TTC549 (cell line): ENCODE data around the gene MYBPH.

Source experiments
- FAIRE-seq: peaks from 2 replicates; lab custom pipeline; 2012; peaks lifted over from hg19 to GRCh38; lab: Jason Lieb, UNC

MYBPH gene

DNA sequence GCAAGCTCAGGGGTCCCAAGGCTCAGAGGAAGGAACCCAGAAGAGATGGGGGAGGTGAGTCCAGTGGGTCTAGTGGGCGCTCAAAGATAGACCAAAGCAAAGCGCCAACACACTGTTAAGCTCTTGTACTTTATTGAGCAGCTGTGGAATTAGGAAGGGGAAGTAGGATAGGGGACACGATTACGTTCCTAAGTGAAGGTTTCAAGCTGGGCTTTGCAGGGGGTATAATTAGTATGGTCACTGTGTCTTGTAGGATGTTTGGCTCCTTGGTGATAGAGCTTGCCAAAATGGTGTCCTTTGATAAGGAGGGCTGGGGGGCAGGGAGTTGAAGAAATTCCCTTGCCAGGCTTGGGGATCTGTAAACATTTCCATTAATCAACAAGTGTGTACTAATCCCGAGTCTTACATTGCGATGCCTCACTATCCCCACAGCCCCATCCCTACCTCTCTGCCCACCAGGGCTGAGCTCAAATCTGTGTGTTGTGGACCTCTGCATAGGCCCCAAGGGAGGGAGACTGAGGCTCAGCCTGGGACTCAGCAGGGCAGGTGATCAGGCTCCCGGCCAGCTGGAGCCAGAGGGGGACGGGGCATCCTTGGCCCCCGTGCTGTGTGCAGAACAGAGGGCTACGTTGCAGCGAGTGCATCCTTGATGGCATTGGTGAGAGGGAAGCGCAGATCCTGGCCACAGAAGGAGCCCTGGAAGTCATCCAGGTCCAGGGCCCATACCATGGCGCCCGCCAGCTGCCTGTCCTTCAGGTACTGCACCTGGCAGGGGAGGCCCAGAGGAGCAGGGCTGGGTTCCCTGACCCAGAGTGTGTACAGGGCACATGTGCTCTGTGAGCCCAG is 3.4 kb upstream of the MYBPH start:
- no peak for FAIRE-seq

DNA sequence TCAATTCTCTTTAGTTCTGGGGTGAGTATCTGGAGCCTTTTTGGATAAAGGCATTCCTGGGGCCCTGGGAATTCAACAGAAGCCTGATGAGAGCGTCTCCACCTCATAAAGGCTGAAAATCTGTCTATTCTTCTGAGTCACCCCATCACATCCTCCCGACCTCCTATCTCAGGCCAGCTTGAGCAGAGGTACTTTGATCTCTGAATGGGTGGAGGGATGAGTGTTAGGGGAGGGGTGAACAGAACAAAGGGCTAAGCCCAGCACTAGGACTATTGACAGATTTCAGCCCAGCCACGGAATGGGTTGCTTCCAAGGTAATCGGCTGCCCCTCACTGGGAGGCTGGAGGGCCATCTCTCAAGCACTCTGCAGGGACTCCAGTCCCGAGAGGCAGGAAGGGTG is 2.5 kb upstream of the MYBPH start:
- FAIRE-seq: no peak

DNA sequence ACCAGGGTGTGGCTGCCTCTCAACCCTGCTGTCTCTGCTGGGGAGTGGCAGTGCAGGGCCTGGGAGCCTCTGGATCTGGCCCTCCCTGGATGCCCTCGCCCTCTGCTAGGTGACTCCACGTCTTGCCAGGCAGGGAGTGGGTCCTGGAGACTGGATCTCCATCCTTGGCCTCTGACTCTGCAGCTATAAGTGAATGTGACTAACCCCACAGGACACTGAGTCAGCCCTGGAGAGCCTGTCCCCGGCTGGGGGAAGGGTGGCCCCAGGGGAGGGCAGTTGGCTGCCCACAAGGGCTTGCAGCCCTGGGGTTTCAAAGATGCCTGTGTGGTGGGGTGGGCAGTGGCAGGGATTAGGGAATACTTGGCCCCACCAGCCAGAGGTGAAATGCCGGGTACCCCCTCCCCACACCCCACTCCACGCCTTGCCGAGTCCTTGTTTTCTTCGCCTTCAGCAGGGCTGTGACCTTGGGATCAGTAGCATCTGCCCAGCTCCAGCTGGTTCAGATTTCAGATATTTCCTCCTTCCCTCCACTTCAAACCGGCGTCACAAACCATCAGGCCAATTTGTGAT is 1.9 kb upstream of the MYBPH start:
- FAIRE-seq: no peak

DNA sequence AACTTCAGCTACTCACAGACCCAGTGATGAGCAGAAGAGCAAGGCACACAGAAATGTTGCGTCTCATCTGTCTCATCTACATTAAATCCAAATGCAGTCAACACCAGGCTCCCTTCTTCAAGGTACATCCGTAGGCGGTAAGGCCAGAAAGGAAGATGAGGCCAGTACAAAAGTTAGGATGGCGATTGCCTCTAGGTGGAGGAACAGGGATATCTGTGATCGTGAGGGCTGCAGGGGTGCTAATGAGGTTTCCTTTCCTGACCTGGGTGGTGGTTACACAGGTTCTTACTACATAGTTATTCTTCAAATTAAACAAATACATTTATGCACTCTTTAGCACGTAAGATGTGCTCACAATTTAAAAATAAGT is 1.4 kb upstream of the MYBPH start:
- no peak for FAIRE-seq

DNA sequence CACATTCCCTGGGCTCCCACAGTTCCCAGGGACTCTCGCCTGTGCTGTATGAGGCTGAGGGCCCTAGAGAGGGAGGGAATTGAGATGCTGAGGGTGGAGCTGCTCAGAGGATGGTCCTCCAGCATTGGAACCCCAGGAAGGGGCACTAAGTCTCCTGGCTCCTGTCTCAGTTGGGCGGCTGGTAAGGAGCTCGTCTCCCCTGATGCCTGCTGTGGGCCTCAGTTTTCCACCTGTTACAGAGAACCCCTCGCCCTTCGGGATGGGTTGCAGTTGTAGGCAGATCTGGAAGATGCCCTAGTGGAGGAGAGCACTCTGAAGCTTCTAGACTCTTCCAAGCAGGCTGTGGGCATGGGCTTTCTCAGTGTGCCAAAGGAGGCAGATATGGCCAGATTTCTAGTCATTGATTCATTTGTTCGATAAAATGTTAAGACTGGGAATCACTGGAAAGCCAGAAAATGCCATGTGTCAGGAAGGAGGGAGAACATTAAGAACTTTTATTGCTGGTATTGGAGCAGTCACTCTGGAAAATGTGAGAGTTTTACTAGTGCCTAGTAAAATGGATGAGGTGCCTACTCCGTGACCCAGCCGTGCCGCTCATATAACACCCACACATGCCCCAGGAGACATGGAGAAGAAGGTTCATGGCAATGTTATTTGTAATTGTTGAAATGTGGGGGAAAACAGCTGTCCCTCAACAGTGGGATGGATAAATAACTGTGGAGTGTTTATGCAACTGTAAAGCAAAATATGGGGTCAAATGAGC is 828 bp upstream of the MYBPH start:
- no peak for FAIRE-seq

DNA sequence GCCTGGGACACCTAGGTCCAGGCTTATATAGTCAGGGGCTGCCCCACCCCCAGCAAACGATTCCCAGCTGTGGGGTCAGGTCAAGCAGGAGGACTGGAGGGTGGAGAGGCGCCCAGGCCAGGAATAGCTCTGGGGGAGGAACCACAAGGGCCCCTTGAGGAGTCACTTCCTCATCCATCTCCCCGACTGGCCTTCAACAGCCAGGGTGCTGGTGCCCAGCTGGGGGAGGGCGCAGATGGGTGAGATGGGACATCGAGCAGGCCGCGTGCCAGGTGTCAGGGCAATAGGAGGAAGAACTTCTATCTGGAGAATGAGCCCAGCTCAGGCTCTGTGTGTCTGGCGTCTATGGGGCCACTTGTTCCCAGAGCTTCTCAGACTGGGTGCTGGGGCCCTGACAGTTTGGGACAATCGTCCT is 208 bp upstream of the MYBPH start:
- FAIRE-seq: no peak

DNA sequence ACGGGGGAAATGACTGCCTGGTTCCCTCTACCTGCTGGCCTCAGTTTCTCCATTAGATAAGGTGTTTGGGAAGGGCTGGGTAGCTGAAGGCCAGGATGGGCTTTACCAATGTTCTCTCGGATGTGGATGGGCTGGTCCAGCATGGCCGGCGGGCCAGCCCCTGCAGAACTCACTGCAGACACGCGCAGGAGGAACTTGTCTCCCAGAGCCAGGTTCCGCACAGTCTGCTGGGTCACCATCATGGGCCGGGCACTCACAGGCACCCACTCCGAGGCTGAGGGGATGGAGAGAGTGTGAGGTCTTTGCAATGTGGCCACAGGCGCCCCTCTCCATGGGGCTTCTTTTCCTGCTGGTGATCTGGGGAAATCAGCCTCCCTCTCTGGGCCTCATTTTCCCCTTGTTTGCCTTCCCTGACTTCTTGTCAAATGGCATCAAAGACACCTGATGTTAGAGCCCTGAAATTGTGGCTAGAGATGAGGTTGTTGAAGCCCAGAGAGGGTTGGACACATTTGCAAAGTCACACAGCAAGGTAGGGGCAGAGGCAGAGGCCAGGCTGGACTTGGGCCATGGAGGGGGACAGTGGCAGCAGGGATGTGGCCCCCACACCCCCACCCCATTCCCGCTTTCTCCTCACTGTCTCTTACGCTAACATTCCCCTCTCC is 1.2 kb downstream of the MYBPH start:
- no peak for FAIRE-seq

DNA sequence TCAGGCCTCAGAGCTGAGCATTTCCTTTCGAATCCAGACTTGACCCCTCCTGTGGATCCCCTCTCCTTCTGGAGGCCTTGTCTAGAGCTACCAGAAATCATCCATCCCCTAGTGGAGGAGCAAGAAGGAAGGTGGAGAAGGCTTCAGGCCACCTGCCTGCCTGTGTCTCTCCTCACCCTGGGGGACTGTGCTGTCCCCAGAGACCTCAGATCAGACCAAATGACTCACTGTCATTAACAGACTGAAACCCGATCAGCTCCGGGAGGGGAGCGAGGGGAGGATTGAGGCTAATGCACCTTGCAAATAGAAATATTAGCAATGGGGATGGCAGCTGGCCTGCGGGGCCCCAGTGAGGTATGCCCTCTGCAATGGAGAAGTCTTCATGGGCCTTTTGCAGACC is 2.1 kb downstream of the MYBPH start:
- no peak for FAIRE-seq

DNA sequence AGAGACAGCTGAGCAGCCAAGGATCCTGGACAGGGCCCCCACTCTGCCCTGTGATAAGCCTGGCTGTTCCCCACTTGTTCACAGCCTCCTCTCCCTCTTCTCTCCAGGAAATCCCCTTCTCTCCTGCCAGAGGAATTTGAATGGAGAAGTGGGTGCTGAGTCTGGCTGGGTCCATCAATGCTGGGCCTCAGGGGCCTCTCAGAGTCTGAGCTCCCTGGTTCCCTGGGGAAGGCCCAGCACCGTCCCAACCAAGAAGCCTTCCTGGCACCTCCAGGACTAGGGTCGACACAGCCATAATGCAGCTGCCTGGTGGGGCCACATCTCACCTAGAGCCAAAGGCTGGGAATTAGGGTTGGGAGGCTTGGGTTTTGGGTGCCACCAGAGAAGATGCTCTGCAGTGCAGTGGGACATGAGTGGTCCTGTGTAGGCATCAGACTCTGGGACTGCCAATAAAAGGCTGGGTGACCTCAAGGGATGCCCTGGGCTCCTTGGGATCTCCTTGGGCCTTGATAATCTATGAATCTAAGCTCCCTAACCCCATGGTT is 2.5 kb downstream of the MYBPH start:
- no peak for FAIRE-seq

DNA sequence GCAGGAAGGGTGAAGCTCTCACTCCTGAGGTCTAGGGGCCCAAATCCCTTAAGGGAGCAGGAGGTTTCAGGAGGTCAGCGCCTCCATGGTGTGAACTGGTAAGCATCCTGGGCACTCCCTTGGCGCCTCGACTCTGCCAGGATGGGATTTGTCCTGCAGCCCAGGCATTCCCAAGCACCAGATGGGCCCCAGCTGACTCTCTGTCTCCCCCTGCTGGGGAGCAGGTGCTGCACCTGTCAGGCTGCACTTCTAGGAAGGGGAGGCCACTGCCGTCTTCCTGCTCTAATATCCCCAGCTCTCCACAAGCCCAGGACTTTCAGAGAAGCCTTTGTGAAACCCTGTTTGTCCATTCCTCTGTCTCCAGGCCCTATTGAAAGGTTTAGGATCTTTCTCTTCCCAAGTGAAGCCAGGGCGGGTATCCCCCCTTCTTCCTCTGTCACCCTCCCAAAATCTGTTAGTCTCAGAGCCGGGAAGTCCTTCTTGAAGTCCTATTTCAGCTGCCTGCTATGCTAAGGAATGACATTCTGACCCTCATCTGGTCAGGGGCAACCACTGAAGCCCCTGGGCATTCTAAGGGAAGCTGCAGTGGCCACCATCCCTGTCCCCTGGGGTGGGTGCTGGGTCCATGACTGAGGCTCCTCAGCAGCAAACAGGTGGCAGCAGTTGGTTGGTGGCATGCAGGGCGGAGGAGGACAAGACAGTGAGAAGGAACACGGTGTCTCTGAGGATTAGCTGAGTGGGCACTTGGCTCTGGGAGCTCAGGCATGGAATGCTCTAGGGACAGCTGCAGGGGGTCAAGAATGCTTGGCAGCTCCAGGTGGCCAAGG is 3.2 kb downstream of the MYBPH start:
- no peak for FAIRE-seq

DNA sequence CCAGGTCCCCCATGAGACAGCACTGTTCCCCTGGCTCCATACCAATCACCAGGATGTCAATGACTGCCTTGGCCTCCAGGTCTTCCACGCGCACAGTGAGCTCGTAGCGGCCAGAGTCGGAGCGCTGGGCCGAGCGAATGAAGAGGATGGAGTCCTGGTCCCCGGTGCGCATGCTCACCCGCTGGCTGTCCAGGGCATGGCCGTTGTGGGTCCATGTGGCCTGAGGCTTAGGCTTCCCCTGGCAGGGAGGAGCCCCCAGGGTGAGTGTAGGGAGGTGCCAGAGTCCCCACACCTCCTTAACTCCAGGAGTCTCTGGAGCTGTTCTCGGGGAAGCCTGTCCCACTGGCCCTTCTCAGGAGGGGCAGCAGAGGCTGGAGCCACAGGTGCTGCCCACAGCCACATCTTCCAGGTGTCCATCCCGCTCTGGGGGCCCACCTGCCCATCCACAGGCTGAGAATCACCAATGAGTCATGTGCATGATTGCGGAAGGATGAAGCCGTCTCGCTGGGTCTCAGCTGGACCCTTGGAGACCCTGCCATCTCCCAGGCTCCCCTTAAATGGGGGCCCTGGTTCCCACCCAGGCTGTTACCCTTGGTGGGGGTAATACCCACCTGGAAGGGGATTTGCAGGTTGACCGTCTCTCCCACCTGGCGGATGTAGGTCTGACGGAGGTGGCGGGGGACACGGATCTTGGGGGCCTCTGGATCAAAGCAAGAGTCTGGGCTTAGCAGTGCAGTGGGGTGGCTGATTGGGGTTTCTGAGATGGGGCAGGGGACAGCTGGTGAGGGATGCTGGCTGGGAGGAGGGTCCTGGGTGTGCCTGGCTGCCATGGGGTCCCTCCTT is 4.1 kb downstream of the MYBPH start:
- FAIRE-seq: no peak

DNA sequence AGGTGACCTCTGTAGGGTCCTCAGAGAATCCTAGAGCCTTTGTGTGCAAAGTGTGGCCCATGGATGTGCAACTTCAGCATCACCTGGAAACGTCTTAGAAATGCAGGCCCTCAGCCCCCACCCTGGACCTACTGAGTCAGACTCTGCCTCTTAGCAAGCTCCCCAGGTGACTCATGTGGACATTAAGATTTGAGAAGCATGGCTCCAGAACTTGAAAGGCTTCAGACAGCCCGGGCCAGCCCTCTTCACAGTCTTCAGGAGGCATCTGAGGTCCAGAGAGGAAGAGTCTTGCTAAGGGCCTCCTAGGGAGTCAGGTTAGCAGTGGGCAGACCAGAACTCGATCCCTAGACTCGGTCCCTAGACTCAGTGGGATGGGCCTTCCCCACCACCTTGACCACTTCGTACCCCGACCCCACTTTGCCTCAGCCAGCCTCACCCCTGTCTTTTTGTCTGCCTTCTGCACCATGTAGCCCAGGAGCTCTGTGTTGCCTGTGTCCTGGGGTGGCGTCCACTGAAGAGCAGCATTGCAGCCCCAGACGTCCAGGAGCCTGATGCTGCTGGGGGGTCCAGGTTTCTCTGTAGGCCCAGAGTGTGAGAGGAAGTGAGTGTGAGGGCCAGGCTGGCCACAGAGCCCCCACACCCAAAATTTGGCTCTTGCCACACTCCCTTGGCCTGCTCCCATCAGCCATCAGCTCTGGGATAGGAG is 4.8 kb downstream of the MYBPH start:
- no peak for FAIRE-seq

DNA sequence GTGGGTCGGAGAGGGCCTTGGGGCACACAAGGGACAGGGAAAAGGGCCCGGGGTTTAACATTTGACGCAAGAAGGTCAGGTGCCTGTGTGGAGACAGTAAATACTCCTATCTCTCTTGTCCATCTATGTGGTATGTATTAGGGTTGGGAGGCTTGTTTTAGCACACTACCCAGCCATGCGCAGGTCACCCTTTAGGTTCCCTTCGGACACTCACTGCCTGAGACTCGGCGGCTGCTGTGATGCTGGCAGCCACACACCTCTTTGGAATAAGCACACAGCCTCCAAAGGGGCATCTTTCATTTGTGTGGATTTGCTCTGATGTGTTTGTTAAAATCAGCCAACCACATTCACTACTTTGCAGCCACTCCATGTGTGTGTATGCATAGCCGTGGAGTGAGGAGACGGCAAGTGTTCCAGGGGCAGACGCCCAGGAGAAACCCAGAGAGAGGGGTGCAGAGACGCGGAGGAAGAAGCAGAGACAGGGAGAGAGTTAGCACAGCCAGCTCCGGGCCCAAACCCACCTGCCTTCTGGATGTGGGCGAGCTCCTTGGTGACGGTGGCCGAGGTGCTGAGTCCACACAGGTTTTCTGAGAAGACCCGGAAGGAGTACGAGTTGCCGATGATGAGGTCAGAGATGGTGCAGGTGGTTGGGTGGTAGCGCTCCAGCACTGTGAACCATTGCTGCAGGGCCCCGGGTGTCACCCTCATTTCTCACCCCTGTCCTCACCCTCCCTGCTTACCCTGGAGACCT is 5.7 kb downstream of the MYBPH start:
- no peak for FAIRE-seq

DNA sequence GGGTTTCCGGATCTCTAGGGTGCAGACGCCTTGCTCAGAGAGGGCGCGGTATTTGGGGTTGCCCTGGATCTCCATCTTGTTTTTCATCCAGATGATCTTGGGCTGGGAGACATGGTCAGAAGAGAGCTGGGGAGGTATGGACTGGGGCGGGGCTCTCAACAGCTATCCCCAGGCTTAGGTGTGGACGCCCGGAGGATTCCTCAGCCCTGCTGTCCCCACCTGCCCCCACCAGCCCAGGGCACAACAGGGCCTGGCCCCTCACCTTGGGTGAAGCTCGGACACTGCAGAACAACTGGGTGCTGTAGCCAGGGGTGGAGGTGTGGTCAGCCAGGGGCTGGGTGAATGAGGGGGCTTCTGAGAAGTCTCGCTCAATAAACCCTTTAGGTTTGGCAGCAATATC is 6.6 kb downstream of the MYBPH start:
- FAIRE-seq: no peak

DNA sequence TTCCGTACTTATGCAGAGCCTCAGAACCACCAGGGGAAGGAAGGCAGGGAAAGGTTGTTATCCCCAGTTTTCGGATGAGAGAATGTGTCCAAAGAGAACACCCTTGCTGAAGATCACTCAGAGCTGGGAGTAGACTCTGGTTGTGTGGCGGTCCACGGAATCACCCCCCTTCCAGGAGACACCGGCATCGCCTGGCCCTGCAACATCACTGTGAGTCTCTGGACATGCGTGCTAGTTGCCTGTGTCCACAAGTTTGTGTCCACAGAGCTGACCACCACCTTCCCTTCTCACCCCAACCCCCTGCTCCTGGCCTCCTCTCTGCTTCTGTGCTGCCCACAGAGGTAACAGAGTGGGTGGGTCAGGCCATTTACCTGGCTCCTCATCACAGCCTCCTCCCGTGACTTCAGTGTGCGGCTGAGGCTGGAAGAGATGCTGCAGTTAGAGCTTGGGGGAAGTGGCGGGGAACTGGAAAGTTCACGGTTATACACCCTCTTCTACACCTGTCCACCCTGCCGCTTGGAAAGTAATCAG is 7.3 kb downstream of the MYBPH start:
- no peak for FAIRE-seq

DNA sequence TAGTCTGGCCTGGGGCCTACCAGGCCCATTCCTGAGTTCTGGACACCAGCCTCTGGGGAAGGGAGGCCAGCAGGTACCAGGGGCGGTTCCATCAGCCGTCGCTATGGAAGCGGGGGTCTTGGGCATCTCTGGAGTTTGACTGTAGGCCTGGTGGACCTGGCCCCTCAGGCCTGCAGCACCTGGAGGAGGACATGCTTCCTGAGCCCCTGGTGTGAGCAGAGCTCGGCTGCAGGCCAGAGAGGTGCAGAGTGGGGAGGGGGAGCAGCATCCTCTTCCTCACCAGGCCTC is 7.8 kb downstream of the MYBPH start:
- FAIRE-seq: no peak

DNA sequence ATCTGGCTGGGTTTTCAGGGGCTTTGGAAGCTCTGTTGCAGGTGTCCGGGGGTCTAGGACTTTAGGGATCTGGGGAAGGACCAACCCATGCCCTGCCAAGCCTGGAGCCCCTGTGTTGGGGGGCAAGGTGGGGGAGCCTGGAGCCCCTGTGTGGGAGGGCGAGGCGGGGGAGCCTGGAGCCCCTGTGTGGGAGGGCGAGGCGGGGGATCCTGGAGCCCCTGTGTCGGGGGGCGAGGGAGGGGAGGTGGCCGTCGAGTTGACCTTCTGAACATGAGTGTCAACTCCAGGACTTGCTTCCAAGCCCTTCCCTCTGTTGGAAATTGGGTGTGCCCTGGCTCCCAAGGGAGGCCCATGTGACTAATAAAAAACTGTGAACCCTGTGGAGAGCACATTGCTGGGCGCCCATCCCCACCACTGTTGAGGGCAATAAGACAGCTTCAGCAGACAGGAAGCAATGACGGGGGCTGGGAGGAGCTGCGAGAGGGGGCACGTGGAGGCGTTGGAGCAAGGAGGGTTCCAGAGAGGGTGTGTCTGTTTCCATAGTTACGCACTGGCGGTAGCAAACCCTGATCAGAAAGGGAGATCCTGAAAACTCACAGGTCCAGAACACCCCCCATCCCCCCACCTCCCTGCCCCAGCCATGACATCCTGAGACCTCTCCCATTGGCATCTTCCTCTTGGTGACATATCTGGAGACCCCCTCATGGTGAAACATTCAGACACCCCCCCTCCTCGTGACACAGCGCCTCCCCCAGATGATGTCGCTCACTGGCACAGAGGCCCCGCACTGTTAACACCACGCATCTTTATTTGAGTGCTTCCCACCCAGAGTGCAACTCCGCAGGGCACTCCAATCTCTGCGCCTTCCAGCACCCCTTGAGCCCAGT is 8.4 kb downstream of the MYBPH start:
- FAIRE-seq: no peak

DNA sequence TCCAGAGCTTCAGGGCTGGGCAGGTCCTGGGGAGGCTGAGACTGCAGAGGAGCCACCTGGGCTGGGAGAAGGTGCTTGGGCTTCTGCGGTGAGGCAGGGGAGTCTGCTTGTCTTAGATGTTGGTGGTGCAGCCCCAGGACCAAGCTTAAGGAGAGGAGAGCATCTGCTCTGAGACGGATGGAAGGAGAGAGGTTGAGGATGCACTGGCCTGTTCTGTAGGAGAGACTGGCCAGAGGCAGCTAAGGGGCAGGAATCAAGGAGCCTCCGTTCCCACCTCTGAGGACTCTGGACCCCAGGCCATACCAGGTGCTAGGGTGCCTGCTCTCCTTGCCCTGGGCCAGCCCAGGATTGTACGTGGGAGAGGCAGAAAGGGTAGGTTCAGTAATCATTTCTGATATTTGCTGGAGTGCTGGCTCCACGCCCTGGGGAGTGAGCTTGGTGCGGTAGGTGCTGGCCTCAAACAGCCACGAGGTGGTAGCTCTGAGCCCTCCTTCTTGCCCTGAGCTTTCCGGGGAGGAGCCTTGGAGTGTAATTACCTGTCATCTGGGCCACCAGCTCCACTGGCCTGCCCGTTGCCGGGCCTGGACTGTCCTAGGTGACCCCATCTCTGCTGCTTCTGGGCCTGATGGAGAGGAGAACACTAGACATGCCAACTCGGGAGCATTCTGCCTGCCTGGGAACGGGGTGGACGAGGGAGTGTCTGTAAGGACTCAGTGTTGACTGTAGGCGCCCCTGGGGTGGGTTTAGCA is 9.3 kb downstream of the MYBPH start:
- no peak for FAIRE-seq
